ENCODE data around the gene OSCP1. TPM values are rescaled to one million over a fixed set of nuclear protein-coding genes. Genes with fewer than 3 reads are reported as not detected.

The OSCP1 gene
- total RNA-seq, 1 donor from 2014 or later: 7.1 TPM

DNA sequence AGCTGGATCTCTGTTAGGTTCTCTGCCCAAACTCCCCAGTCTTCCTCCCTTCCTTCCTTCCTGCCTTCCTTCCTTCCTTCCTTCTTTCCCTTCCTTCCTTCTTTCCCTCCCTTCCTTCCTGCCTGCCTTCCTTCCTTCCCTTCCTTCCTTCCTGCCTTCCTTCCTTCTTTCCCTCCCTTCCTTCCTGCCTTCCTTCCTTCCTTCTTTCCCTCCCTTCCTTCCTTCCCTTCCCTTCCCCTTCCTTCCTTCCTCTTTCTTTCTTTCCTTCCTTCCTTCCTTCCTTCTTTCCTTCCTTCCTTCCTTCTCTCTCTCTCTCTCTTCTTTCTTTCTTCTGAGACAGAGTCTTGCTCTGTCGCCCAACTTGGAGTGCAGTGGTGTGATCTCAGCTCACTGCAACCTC, 43.8 kb downstream of the OSCP1 start:
- H3K9me3 ChIP-seq (replicated peaks): no peaks in the 10 kb centered on the region
- TF ChIP-seq, protein P1, sequence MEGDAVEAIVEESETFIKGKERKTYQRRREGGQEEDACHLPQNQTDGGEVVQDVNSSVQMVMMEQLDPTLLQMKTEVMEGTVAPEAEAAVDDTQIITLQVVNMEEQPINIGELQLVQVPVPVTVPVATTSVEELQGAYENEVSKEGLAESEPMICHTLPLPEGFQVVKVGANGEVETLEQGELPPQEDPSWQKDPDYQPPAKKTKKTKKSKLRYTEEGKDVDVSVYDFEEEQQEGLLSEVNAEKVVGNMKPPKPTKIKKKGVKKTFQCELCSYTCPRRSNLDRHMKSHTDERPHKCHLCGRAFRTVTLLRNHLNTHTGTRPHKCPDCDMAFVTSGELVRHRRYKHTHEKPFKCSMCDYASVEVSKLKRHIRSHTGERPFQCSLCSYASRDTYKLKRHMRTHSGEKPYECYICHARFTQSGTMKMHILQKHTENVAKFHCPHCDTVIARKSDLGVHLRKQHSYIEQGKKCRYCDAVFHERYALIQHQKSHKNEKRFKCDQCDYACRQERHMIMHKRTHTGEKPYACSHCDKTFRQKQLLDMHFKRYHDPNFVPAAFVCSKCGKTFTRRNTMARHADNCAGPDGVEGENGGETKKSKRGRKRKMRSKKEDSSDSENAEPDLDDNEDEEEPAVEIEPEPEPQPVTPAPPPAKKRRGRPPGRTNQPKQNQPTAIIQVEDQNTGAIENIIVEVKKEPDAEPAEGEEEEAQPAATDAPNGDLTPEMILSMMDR (IDR thresholded peaks at IDR 0.05; ENCODE audit: borderline replicate concordance): no peak
- DNase-seq: no peak
- no peak overlapping the region for H3K27ac ChIP-seq (replicated peaks)
- intact Hi-C loops (cut with micrococcal nuclease): no loop called here
- H3K27me3 ChIP-seq (ENCODE audit: low read depth): no peaks in the 10 kb centered on the region
- H3K36me3 ChIP-seq: no peaks in the 10 kb centered on the region
- H3K4me1 ChIP-seq: no peaks in the 10 kb centered on the region
- H3K4me3 ChIP-seq: no peak overlapping the region

DNA sequence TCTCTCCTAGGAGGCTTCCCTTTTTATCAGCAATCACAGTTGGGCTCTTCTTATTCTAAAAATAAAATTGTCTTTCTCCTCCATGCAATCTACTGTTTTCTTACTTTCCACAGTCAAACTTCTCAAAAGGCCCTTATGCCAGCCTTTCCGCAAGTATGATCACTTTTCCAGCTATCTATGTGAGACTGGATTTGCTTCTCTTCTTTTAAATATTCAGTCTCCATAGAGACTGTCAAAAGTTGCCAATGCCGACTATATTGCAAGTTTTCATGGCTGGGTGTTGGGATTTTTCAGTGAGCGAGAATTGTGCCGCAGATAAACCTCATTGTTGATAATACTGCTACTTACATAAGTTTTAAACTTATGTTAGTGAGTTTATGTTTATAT, 47.8 kb downstream of the OSCP1 start:
- Histone ChIP-seq H3K27ac (replicated peaks) (no peak overlapping the region), H3K27me3 (ENCODE audit: low read depth) (no peaks in the 10 kb centered on the region), H3K4me3 (no peak overlapping the region), H3K4me1 (peaks cover 9% of the 10 kb centered on the region), H3K9me3 (replicated peaks) (no peaks in the 10 kb centered on the region), H3K36me3 (no peaks in the 10 kb centered on the region)
- intact Hi-C loops (cut with micrococcal nuclease): no loop called here
- DNase-seq: no peak
- TF ChIP-seq, protein P1 (IDR thresholded peaks at IDR 0.05; ENCODE audit: borderline replicate concordance): no peak

DNA sequence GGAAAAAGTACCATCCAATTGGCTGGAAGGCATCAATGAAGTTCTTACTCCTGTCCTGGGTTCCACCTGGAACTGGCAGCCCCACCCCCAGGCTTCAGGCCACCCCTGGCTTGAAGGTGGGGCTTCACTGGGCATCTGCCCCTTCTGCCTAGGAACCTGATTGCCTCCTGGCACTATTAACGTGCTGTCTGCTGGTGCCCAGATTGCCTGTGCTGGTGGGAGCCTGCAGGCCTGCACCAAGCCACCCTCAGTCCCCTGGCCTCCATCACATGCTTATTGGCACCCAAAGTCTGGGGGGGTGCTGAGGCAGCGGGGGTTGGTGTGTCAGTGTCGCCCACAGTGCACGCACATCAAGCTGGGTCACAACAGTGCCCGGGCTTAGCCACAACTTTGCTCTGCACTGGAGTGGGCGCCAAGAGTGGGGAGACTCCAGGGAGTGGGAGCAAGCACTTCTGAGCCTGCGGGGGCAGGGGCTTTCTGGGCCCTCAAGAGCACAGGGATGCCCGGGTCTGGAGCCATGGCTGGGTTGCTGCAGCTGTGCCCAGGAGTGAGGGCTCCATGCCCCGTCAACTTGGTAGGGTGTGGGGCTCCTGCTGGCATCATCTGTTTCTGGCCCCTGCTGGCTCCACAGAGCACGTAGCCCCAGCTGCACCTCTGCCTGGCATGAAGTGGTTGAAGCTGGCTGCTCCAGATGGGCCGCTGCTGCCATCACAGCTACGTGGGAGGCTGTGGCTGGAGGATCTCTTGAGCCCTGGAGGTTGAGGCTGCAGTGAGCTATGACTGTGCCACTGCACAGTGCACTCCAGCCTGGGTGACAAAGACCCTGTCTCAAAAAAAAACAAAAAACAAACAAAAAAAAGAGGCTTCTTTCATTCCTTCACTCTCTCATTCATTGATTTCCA, 48.4 kb downstream of the OSCP1 start:
- intact Hi-C loops (cut with micrococcal nuclease): no loop called here
- Histone ChIP-seq H3K27me3 (ENCODE audit: low read depth) (no peaks in the 10 kb centered on the region), H3K27ac (replicated peaks) (peak overlapping the region; percentile 38), H3K36me3 (no peaks in the 10 kb centered on the region), H3K4me3 (peak overlapping the region; percentile 38), H3K9me3 (replicated peaks) (no peaks in the 10 kb centered on the region), H3K4me1 (peaks cover 15% of the 10 kb centered on the region)
- TF ChIP-seq, protein P1 (IDR thresholded peaks at IDR 0.05; ENCODE audit: borderline replicate concordance): no peak
- DNase-seq: no peak

DNA sequence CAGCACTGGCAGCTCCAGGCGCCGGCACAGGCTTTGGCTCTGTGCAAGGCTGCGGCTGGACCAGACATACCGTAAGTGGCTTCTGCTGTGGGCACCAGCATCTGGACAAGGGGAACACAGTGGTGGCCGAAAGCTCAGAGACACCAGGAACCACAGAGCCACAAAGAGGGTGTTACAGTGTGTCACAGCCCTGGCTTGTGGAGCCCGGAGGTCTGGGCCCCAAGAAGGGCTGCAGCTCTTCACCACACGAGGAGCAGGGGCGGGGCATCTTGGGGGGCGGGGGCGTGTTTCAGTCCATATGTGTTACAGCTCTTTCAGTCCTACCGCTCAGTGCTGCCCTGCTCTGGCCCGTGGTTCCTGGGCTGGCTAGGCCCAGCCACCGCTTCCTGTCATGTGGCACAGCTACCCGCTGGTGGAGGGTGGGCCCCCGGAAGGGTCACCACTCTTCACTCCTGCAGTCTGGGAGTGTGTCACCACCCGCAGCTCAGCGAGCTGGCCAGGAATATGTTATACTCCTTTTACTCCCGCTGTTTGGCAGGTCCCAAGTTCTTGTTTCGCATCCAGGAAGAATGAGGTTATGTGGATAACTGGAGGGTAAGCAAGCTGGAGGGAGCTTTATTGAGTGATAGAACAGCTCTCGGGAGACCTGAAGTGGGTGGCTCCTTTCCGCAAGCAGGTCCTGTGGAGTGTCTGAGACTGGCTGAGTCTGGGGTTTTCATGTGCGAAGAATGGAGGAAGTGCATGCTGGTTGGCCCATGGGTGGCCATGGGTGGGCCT, 49.2 kb downstream of the OSCP1 start:
- Histone ChIP-seq H3K4me3 (peak overlapping the region; percentile 38), H3K27ac (replicated peaks) (peak overlapping the region; percentile 38), H3K27me3 (ENCODE audit: low read depth) (no peaks in the 10 kb centered on the region), H3K9me3 (replicated peaks) (no peaks in the 10 kb centered on the region), H3K36me3 (no peaks in the 10 kb centered on the region), H3K4me1 (peaks cover 23% of the 10 kb centered on the region)
- TF ChIP-seq, protein P1 (IDR thresholded peaks at IDR 0.05; ENCODE audit: borderline replicate concordance): no peak
- peak; percentile 73 for DNase-seq
- intact Hi-C loops (cut with micrococcal nuclease): no loop called here

DNA sequence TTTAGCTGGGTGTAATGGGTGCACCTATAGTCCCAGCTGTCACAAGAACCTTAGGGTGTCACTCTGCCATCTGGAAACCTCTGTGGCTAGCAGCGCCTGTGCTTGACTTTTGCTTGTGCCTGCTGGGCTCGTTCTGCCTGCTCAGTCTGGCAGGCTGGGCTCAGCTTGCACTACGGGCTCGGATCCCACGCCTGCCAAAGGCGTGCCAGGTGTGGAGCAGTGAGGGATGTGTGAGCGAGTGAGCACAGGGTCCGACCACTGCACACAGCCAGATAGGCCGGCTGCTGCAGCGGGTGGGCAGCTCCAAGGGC, 49.8 kb downstream of the OSCP1 start:
- Histone ChIP-seq H3K4me3 (peak overlapping the region; percentile 38), H3K4me1 (peaks cover 24% of the 10 kb centered on the region), H3K27me3 (ENCODE audit: low read depth) (no peaks in the 10 kb centered on the region), H3K27ac (replicated peaks) (peak overlapping the region; percentile 38), H3K36me3 (no peaks in the 10 kb centered on the region), H3K9me3 (replicated peaks) (no peaks in the 10 kb centered on the region)
- no peak for DNase-seq
- intact Hi-C loops (cut with micrococcal nuclease): no loop called here
- TF ChIP-seq, protein P1 (IDR thresholded peaks at IDR 0.05; ENCODE audit: borderline replicate concordance): no peak
